GM12878 (cell line): ENCODE measurements around the gene FUS. TPM values are rescaled to one million over a fixed set of nuclear protein-coding genes. Genes with fewer than 3 reads are reported as not detected.

ENCODE experiments used
- ATAC-seq: fragments of 200-7000 bp; cut with Tn5 transposase; 3 replicates; pipeline ENCODE4 v1.9.1; 2020; ENCODE audit warnings: mild to moderate bottlenecking, moderate library complexity
- Bru-seq: library from RNA; stranded (reverse); fragments of 400-500 nt; gene quantifications from one replicate; lab custom pipeline; 2021; lab: Mats Ljungman, UMichigan
- BruChase-seq, 2 experiments: library from RNA; stranded (reverse); fragments of 400-500 nt; gene quantifications; one replicate each; lab custom pipeline; 2021; lab: Mats Ljungman, UMichigan
- BruUV-seq: library from RNA; stranded (reverse); fragments of 400-500 nt; replicated peaks from 2 replicates; lab custom pipeline; 2021; lab: Mats Ljungman, UMichigan
- CTCF ChIA-PET: fragments of 300-600 bp; sonication (Branson Sonifier 250); formaldehyde crosslinking; extraction: SDS; loops from one replicate; lab custom pipeline; 2021; ENCODE audit warnings: inconsistent platforms; lab: Yijun Ruan, JAX
- POLR2A ChIA-PET: fragments of 350-600 bp; formaldehyde crosslinking; extraction: SDS; loops from one replicate; lab custom pipeline; 2021; ENCODE audit warnings: inconsistent platforms; lab: Charles Lee
- RAD21 ChIA-PET: fragments of 300-600 bp; sonication (Branson Sonifier 250); formaldehyde crosslinking; loops from one replicate; lab custom pipeline; 2023; ENCODE audit warnings: antibody characterized with exemption; ENCODE audit not compliant: unreplicated experiment; lab: Charles Lee
- SMC1A ChIA-PET: fragments of 300-600 bp; sonication (Branson Sonifier 250); formaldehyde crosslinking; loops from one replicate; lab custom pipeline; 2023; ENCODE audit not compliant: unreplicated experiment, uncharacterized antibody; lab: Charles Lee
- DNase-seq: peaks from one replicate; pipeline ENCODE4 v3.0.0-alpha.2; 2011; ENCODE audit warnings: low read depth, low spot score
- FAIRE-seq: peaks from 3 replicates; lab custom pipeline; 2011; peaks lifted over from hg19 to GRCh38; lab: Jason Lieb, UNC
- H2AFZ ChIP-seq: 2 replicates; pipeline ENCODE4 v1.6.0; 2011; ENCODE audit warnings: low read depth, low read length, control low read depth; ENCODE audit not compliant: control insufficient read depth
- H3K27ac ChIP-seq: 2 replicates; pipeline ENCODE4 v1.5.1; 2011; ENCODE audit warnings: control low read depth; ENCODE audit not compliant: control insufficient read depth, insufficient read depth
- H3K27me3 ChIP-seq, 2 experiments: replicated peaks in 1 of 2; 2 replicates each; pipeline versions ENCODE4 v1.6.0 to v1.6.1; 2011; ENCODE audit warnings: low read length in 1 of 2; ENCODE audit not compliant: control insufficient read depth in 2 of 2, insufficient read depth in 2 of 2
- H3K36me3 ChIP-seq, 2 experiments: 2 replicates each; pipeline ENCODE4 v1.5.1; 2011; ENCODE audit warnings: low read length in 1 of 2; ENCODE audit not compliant: control insufficient read depth in 2 of 2, insufficient read depth in 2 of 2
- H3K4me1 ChIP-seq: 2 replicates; pipeline ENCODE4 v1.6.1; 2011; ENCODE audit warnings: mild to moderate bottlenecking, low read length, moderate library complexity, mixed read lengths; ENCODE audit not compliant: control insufficient read depth, insufficient read depth
- H3K4me2 ChIP-seq: 2 replicates; pipeline ENCODE4 v1.6.0; 2011; ENCODE audit warnings: control low read depth; ENCODE audit not compliant: control insufficient read depth, insufficient read depth
- H3K4me3 ChIP-seq: fragments of 200-600 bp; sonication (generic); 2 replicates; pipeline ENCODE4 v1.5.1; 2016
- H3K79me2 ChIP-seq: 2 replicates; pipeline ENCODE4 v1.6.0; 2011; ENCODE audit warnings: low read length; ENCODE audit not compliant: control insufficient read depth, insufficient read depth
- H3K9ac ChIP-seq: 2 replicates; pipeline ENCODE4 v1.8.0; 2011; ENCODE audit warnings: low read length, control low read depth, mixed read lengths; ENCODE audit not compliant: control insufficient read depth, insufficient read depth
- H3K9me3 ChIP-seq: replicated peaks from 3 replicates; pipeline ENCODE4 v1.5.1; 2011; ENCODE audit warnings: mild to moderate bottlenecking, low read length; ENCODE audit not compliant: control insufficient read depth, insufficient read depth
- H4K20me1 ChIP-seq: 2 replicates; pipeline ENCODE4 v1.6.0; 2011; ENCODE audit not compliant: control insufficient read depth, insufficient read depth
- ASH2L ChIP-seq: fragments of 300-600, 200-600 bp; sonication (generic); IDR thresholded peaks from 2 replicates; pipeline ENCODE4 v1.6.1; 2017; ENCODE audit warnings: low read depth, mild to moderate bottlenecking, borderline replicate concordance
- CBFB ChIP-seq: IDR thresholded peaks from 2 replicates; pipeline ENCODE4 v1.6.1; 2016; ENCODE audit warnings: antibody characterized with exemption, low read depth
- CHD1 ChIP-seq: IDR thresholded peaks from 2 replicates; pipeline ENCODE4 v1.6.1; 2012; ENCODE audit warnings: low read depth, low read length, improper control_type of control experiment
- CHD4 ChIP-seq: fragments of 200-600 bp; sonication (generic); IDR thresholded peaks from 2 replicates; pipeline ENCODE4 v1.6.1; 2016; ENCODE audit warnings: mild to moderate bottlenecking
- CREB1 ChIP-seq: IDR thresholded peaks from 2 replicates; pipeline ENCODE4 v1.6.1; 2012; ENCODE audit warnings: low read depth, mild to moderate bottlenecking, inconsistent platforms
- ESRRA ChIP-seq: IDR thresholded peaks from 2 replicates; pipeline ENCODE4 v1.6.1; 2012; ENCODE audit warnings: mild to moderate bottlenecking, low read length, improper control_type of control experiment
- GATAD2B ChIP-seq: fragments of 450-650 bp; conservative IDR thresholded peaks from 2 replicates; pipeline ENCODE4 v1.6.1; 2017; ENCODE audit warnings: low read depth, mild to moderate bottlenecking, moderate library complexity
- KAT2A ChIP-seq: conservative IDR thresholded peaks from 2 replicates; pipeline ENCODE4 v1.6.1; 2011; ENCODE audit warnings: low read depth, low read length; ENCODE audit not compliant: control insufficient read depth
- MYC ChIP-seq: IDR thresholded peaks from 2 replicates; pipeline ENCODE4 v1.6.1; 2011; ENCODE audit warnings: mild to moderate bottlenecking, low read length, moderate library complexity, inconsistent platforms; ENCODE audit not compliant: insufficient read depth, insufficient replicate concordance, insufficient read length, severe bottlenecking
- NFYA ChIP-seq: IDR thresholded peaks from 2 replicates; pipeline ENCODE4 v1.6.1; 2011; ENCODE audit warnings: low read depth, mild to moderate bottlenecking, low read length, improper control_type of control experiment, borderline replicate concordance
- NR2F1 ChIP-seq: fragments of 450-650 bp; conservative IDR thresholded peaks from 2 replicates; pipeline ENCODE4 v1.6.1; 2017; ENCODE audit warnings: mild to moderate bottlenecking
- PAX5 ChIP-seq: IDR thresholded peaks from 2 replicates; pipeline ENCODE4 v1.6.1; 2011; ENCODE audit warnings: low read depth, low read length, borderline replicate concordance
- POLR2A ChIP-seq: IDR thresholded peaks from 2 replicates; pipeline ENCODE4 v1.6.1; 2011; ENCODE audit warnings: low read depth, mild to moderate bottlenecking, low read length
- POU2F2 ChIP-seq: IDR thresholded peaks from 3 replicates; pipeline ENCODE4 v1.6.1; 2011; ENCODE audit warnings: low read depth, mild to moderate bottlenecking, low read length, borderline replicate concordance
- SMC3 ChIP-seq: IDR thresholded peaks from 2 replicates; pipeline ENCODE4 v1.6.1; 2011; ENCODE audit warnings: low read length, improper control_type of control experiment, borderline replicate concordance
- SREBF1 ChIP-seq: IDR thresholded peaks from 2 replicates; pipeline ENCODE4 v1.6.1; 2012; ENCODE audit warnings: mild to moderate bottlenecking, low read length
- TARDBP ChIP-seq: IDR thresholded peaks from 2 replicates; pipeline ENCODE4 v1.6.1; 2016; ENCODE audit warnings: borderline replicate concordance
- TBL1XR1 ChIP-seq: IDR thresholded peaks from 2 replicates; pipeline ENCODE4 v1.6.1; 2012; ENCODE audit warnings: low read depth, low read length, improper control_type of control experiment
- TCF3 ChIP-seq: IDR thresholded peaks from 2 replicates; pipeline ENCODE4 v1.6.1; 2012; ENCODE audit warnings: low read depth, mild to moderate bottlenecking, low read length, borderline replicate concordance; ENCODE audit not compliant: insufficient read depth
- ZNF207 ChIP-seq: fragments of 450-650 bp; IDR thresholded peaks from 2 replicates; pipeline ENCODE4 v1.6.1; 2014; ENCODE audit warnings: antibody characterized with exemption, mild to moderate bottlenecking, borderline replicate concordance
- ZNF384 ChIP-seq: IDR thresholded peaks from 2 replicates; pipeline ENCODE4 v1.6.1; 2012; ENCODE audit warnings: low read depth, mild to moderate bottlenecking, low read length, improper control_type of control experiment, borderline replicate concordance
- WGBS: methylation state at CpG from one replicate; pipeline ENCODE4 v1.1.6; 2016; ENCODE audit warnings: low lambda C conversion rate; ENCODE audit not compliant: insufficient replicate concordance, insufficient coverage; ENCODE audit errors: missing lambda C conversion rate; 5-methylcytosine and 5-hydroxymethylcytosine counted together
- in situ Hi-C: fragments of 300-500 bp; cut with MboI; formaldehyde crosslinking; loops from 9 replicates; pipeline ENCODE4 v1.14.3; 2018; ENCODE audit warnings: mixed read lengths
- intact Hi-C: fragments of 100-400 bp; cut with micrococcal nuclease; formaldehyde crosslinking; loops from one replicate; pipeline ENCODE4 v1.14.2; 2022; ENCODE audit not compliant: unreplicated experiment
- long read RNA-seq, 2 experiments: library from polyadenylated mRNA; unstranded; transcript quantifications; one replicate each; pipeline ENCODE4 v2.0.0, GENCODE V29; 2019 to 2020
- polyA minus RNA-seq, 3 experiments: library from RNA; depleted of rRNA, polyadenylated mRNA; stranded (reverse); fragments of >200 nt; gene quantifications; 2 replicates each; pipeline ENCODE4 v1.2.3, GENCODE V29; 2011
- polyA plus RNA-seq, 11 experiments: library from polyadenylated mRNA; depleted of rRNA in 4 of 11; unstranded in 6 of 11; stranded (reverse) in 5 of 11; fragments of >200 nt; fragmentation: Nextera tagmentation in 4 of 11; fragmentation: Illumina TruSeq in 1 of 11; extraction: Ambion mirVana in 4 of 11; extraction: Trizol in 1 of 11; gene quantifications; 1 replicate in 1 of 11; 2 replicates in 10 of 11; pipeline versions ENCODE4 v1.2.1 to v1.2.3, GENCODE V29; 2011 to 2016; ENCODE audit warnings: inconsistent platforms in 2 of 11, missing spikeins in 2 of 11, low read depth in 1 of 11
- total RNA-seq, 4 experiments: library from RNA; depleted of rRNA in 3 of 4; stranded (reverse); fragments of >200 nt in 3 of 4; fragmentation: Illumina TruSeq in 1 of 4; extraction: Trizol in 1 of 4; gene quantifications; 2 replicates each; pipeline versions ENCODE4 v1.2.1 to v1.2.3, GENCODE V29; 2013 to 2021

FUS gene
- 304 and 315 TPM in 2 replicates for total RNA-seq (2013; cell fraction: nucleolus; rRNA removed)
- 40.1 and 47.3 TPM in 2 replicates for total RNA-seq (2014; rRNA removed)
- total RNA-seq (2014; rRNA removed; fragmentation: Illumina TruSeq; extraction: Trizol) = 69.6 and 69.8 TPM in 2 replicates
- 509 and 521 TPM in 2 replicates for total RNA-seq (2021)
- 475 TPM for polyA plus RNA-seq (2011; ENCODE audit: low read depth)
- polyA plus RNA-seq (2011; rRNA removed) = 243 and 327 TPM in 2 replicates
- 186 and 237 TPM in 2 replicates for polyA plus RNA-seq (2011; cell fraction: cytosol; rRNA removed)
- polyA plus RNA-seq (2011; cell fraction: nucleus; rRNA removed) = 505 and 935 TPM in 2 replicates
- polyA plus RNA-seq (2012) = 371 and 917 TPM in 2 replicates
- 366 and 389 TPM in 2 replicates for polyA plus RNA-seq (2014; fragmentation: Illumina TruSeq; extraction: Trizol)
- 100 to 1,000 TPM in 1 of 2 experiments, 10 to 100 TPM in 1; 46.8 to 131 TPM for polyA plus RNA-seq (2014; fragmentation: Nextera tagmentation; extraction: Ambion mirVana)
- polyA plus RNA-seq (2014; rRNA removed) = 480 and 547 TPM in 2 replicates
- polyA plus RNA-seq (2016; fragmentation: Nextera tagmentation; extraction: Ambion mirVana) = 100 to 1,000 TPM; 366 to 437 TPM
- 116 and 126 TPM in 2 replicates for polyA minus RNA-seq (2011; rRNA and poly(A)+ RNA removed)
- polyA minus RNA-seq (2011; cell fraction: cytosol; rRNA and poly(A)+ RNA removed) = 108 and 169 TPM in 2 replicates
- 148 and 252 TPM in 2 replicates for polyA minus RNA-seq (2011; cell fraction: nucleus; rRNA and poly(A)+ RNA removed)
- Bru-seq, nascent RNA = percentile 99 among the genes with signal in this experiment
- BruChase-seq, experiment 1, labeled RNA remaining after a 6-hour chase = percentile 100 among the genes with signal in this experiment
- BruChase-seq, experiment 2, labeled RNA remaining after a 2-hour chase = percentile 100 among the genes with signal in this experiment
- long read RNA-seq, experiment 1, full-length matches to known transcripts = 50 of 61 reads
- long read RNA-seq, experiment 1, partial matches to known transcripts = 9 of 61 reads
- long read RNA-seq, experiment 1, other reads (novel, unspliced or antisense) = 2 of 61 reads
- long read RNA-seq, experiment 2, full-length matches to known transcripts = 39 of 101 reads
- long read RNA-seq, experiment 2, partial matches to known transcripts = 48 of 101 reads
- long read RNA-seq, experiment 2, other reads (novel, unspliced or antisense) = 14 of 101 reads

DNA sequence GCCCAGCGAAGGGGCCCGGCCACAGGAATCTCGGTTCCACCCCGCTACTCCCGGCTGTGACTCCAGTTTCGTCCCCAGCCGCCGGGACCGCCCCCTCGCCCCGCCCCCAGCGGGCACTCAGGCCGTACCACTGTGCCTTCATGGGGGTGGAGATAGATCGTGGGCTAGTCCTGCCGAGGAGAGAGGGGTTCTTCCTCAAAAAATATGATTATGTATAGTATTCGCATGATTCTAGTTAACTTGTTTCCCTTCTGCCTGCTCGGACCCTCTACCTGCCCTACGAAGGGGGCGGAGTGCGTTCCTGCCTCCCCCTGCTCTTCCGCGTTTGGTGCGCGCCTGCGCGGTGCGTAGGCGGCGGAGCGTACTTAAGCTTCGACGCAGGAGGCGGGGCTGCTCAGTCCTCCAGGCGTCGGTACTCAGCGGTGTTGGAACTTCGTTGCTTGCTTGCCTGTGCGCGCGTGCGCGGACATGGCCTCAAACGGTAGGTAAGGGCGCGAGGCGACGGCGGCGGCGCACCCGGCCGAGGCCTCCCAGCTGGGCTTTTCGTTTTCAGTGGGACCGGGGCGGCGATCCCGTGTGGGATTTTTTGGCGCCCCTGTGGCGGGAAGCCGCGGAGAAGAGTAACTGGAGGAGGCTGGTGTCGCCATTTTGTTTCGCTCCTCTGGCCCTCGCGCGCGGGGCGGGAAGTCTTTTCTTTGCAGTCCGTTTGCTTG lies at the start of gene FUS:
FUS (plus strand) TSS at position 393 of the 713 bp plus-strand sequence; CDS start at position 469, 76 bp downstream.
- ATAC-seq (peak; percentile 78), DNase-seq (peak; percentile 50), FAIRE-seq (peak; percentile 91)
- H3K9me3 ChIP-seq = 0 out of 3 replicates have a peak, but pooled peaks cover 1% of the 10 kb centered on the region
- no peaks in the 10 kb centered on the region for H3K27me3 ChIP-seq
- H3K4me2 ChIP-seq = peak within 1 kb of the TSS; percentile 100
- H2AFZ ChIP-seq = peak within 1 kb of the TSS; percentile 99
- peak within 1 kb of the TSS; percentile 98 for H3K27ac ChIP-seq
- H3K4me1 ChIP-seq = peaks cover 22% of the 10 kb centered on the region
- H3K79me2 ChIP-seq = peaks cover 53% of the 10 kb centered on the region
- RAD21 ChIA-PET = interaction anchor here (1.1 to 2.6 kb wide), 6 partner anchors 22 to 280 kb away, joined by 3 to 20 read pairs (median 4); partner anchors contain the start of genes ARMC5, PYCARD and ZNF668
- CTCF ChIA-PET = interaction anchor here (0.6 to 2.5 kb wide), 6 partner anchors 23 to 263 kb away, joined by 3 to 13 read pairs (median 5); partner anchors contain the start of genes PYCARD, PYDC1 and ZNF843
- H3K9ac ChIP-seq = peak within 1 kb of the TSS; percentile 91
- H3K4me3 ChIP-seq = peak within 1 kb of the TSS; percentile 87
- peaks cover 9 to 12% of the 10 kb centered on the region in 2 experiments for H3K36me3 ChIP-seq
- in situ Hi-C loops (no loop called here), intact Hi-C loops (loop anchor here (5.0 to 10.0 kb wide), 2 partner anchors 183 to 695 kb away; partner anchors contain the start of gene ZNF267)
- SMC1A ChIA-PET = interaction anchor here (0.9 to 2.1 kb wide), 10 partner anchors 12 to 689 kb away, joined by 3 to 6 read pairs (median 4); partner anchors contain the start of genes PYCARD, ZNF646 and ZNF668
- peaks cover 26% of the 10 kb centered on the region for H4K20me1 ChIP-seq
- POLR2A ChIA-PET = interaction anchor here (0.5 to 2.5 kb wide), 13 partner anchors 9 to 432 kb away, joined by 3 to 26 read pairs (median 3); partner anchors contain the start of genes ARMC5, KAT8, PHKG2 and PYCARD
- BruUV-seq = no TSS peak
- WGBS = under 1% methylated on average over 69 of the region's 69 CpGs
- TF ChIP-seq ASH2L (0 out of 2 replicates have a peak, but pooled peaks have one; percentile 77), TCF3 (peak; percentile 98), NR2F1 (no peak; the same call in 1 of the 2 replicates), ZNF207 (peak; percentile 97), PAX5 (peak; percentile 98), TBL1XR1 (peak; percentile 14; the same call in 1 of the 2 replicates), POLR2A (peak; percentile 91), CREB1 (peak; percentile 63), CHD4 (no peak), NFYA (no peak), TARDBP (peak; percentile 59; the same call in 1 of the 2 replicates), ESRRA (peak; percentile 21; the same call in 1 of the 2 replicates), GATAD2B (0 out of 2 replicates have a peak, but pooled peaks have one; percentile 36), SMC3 (0 out of 2 replicates have a peak, but pooled peaks have one; percentile 2), ZNF384 (no peak), CBFB (peak; percentile 99), KAT2A (no peak), MYC (no peak), SREBF1 (peak; percentile 100), POU2F2 (peak; percentile 100), CHD1 (peak; percentile 100)
